Sciatic nerve (tissue), 2 donors: ENCODE measurements around the gene MED22. TPM values are rescaled to one million over a fixed set of nuclear protein-coding genes. Genes with fewer than 3 reads are reported as not detected.

Source experiments
- ATAC-seq: fragments of 200-7000 bp; cut with Tn5 transposase; one replicate; pipeline ENCODE4 v1.9.1; 2020; ENCODE audit warnings: mild to moderate bottlenecking, moderate library complexity
- DNase-seq: peaks from one replicate; pipeline ENCODE4 v3.0.0-alpha.2; 2020; ENCODE audit warnings: low spot score
- intact Hi-C: fragments of 100-400 bp; cut with DNase I; formaldehyde crosslinking; loops from one replicate; pipeline ENCODE4 v1.14.2; 2022
- total RNA-seq: library from RNA; stranded (reverse); fragmentation: NEBNext Ultra II Directional; extraction: Animal tissue kit (Norgen Biotek cat#: 25700); gene quantifications from one replicate; pipeline ENCODE4 v1.2.1, GENCODE V29; 2021
- donor health status: DM: no; HTN: no; CAD: no.
- donor health status: DM: no; HTN: no; CAD: no.

Gene MED22
- total RNA-seq, 1 donor from 2014 or later, result 36.2 TPM

DNA sequence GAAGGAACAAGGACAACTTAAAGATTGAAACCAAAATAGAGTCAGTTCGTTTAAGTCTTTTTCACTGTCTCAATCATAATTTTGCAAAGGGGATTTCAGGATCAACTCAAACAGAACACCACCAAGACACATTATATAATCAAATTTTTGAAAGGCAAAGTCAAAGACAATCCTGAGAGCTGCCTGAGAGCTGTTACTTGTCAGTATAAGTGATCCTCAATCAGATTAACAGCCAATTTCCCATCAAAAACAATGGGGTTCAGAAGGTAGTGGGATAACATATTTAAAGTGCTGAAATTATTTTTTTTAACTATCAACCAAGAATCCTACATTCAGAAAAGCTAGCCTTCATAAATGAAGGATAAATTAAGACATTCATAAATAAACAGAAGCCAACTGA lies 53.7 kb downstream of the MED22 start:
- intact Hi-C loops, result no loop called here
- DNase-seq (no peak), ATAC-seq (no peak)

DNA sequence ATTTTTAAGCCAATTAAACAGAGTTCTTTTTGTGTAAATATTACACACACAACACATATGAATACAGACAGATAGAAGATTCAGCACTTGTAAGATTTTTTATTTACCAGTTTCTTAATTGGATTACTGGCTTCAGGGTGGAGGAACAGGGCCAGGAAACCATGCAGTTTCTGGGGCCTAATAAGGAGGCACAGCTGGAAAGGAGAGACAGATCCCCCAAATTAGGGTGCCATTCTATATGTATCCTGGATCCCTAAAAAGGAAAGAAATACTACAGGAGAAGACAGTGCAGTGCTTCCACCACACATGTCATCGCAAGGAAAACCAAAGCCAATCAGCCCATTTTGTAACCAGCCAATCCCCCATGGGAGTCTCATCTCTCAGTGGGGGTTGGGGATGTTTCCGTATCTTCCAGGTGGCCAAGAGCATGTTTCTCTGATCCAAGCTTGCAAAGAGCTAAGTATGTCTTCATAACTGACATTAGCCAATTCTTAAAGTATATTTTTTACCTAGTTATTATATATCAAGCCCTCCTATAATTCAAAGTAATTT lies 57.1 kb downstream of the MED22 start:
- intact Hi-C loops, result no loop called here
- ATAC-seq (no peak), DNase-seq (no peak)

Other genes starting within 250 kb of the MED22 start
- 59.7 TPM for gene RALGDS, start 226.9 kb downstream of the MED22 start, total RNA-seq
- 23.2 TPM for gene GBGT1, start 184.2 kb downstream of the MED22 start, total RNA-seq
- not detected for gene OBP2B, start 138.9 kb downstream of the MED22 start, total RNA-seq
- gene ABO, start 72.9 kb downstream of the MED22 start, total RNA-seq, result 10.9 TPM
- gene SURF6, start 11.9 kb downstream of the MED22 start, total RNA-seq, result 17.3 TPM
- gene RPL7A, start 87 bp upstream of the MED22 start, total RNA-seq, result 1,196 TPM
- 40.9 TPM for gene SURF1, start 8.4 kb upstream of the MED22 start, total RNA-seq
- gene SURF2, start 8.4 kb upstream of the MED22 start, total RNA-seq, result 13.6 TPM
- gene SURF4, start 27.9 kb upstream of the MED22 start, total RNA-seq, result 91.3 TPM
- 2.6 TPM for gene STKLD1, start 28.2 kb upstream of the MED22 start, total RNA-seq
- gene REXO4, start 69.9 kb upstream of the MED22 start, total RNA-seq, result 23.8 TPM
- 4.6 TPM for gene ADAMTS13, start 74.2 kb upstream of the MED22 start, total RNA-seq
- gene CACFD1, start 111.8 kb upstream of the MED22 start, total RNA-seq, result 10.1 TPM
- 3.3 TPM for gene SLC2A6, start 131.0 kb upstream of the MED22 start, total RNA-seq
- not detected for gene MYMK, start 176.8 kb upstream of the MED22 start, total RNA-seq
- gene ADAMTSL2, start 186.6 kb upstream of the MED22 start, total RNA-seq, result 22.3 TPM